SJSA1 (cell line): ENCODE data around the gene CTNNB1. TPM values are rescaled to one million over a fixed set of nuclear protein-coding genes. Genes with fewer than 3 reads are reported as not detected.

ENCODE experiments used
- DNase-seq, 2 experiments: peaks; one replicate each; pipeline ENCODE4 v3.0.0-alpha.2; 2015 to 2020; ENCODE audit warnings: low spot score in 2 of 2, low read depth in 1 of 2
- H3K27ac ChIP-seq: fragments of 250-450 bp; sonication (Bioruptor Pico); 2 replicates; pipeline ENCODE4 v1.5.1; 2020; ENCODE audit warnings: mild to moderate bottlenecking, moderate library complexity
- H3K27me3 ChIP-seq: fragments of 250-450 bp; sonication (Bioruptor Pico); replicated peaks from 2 replicates; pipeline ENCODE4 v1.5.1; 2020; ENCODE audit warnings: mild to moderate bottlenecking, moderate library complexity
- H3K36me3 ChIP-seq: fragments of 250-450 bp; sonication (Bioruptor Pico); 2 replicates; pipeline ENCODE4 v1.5.1; 2020; ENCODE audit warnings: mild to moderate bottlenecking
- H3K4me1 ChIP-seq: fragments of 250-450 bp; sonication (Bioruptor Pico); replicated peaks from 2 replicates; pipeline ENCODE4 v1.6.1; 2021; ENCODE audit warnings: mild to moderate bottlenecking
- H3K4me3 ChIP-seq: fragments of 250-450 bp; sonication (Bioruptor Pico); 2 replicates; pipeline ENCODE4 v1.5.1; 2020; ENCODE audit warnings: mild to moderate bottlenecking
- H3K9me3 ChIP-seq: fragments of 250-450 bp; sonication (Bioruptor Pico); replicated peaks from 2 replicates; pipeline ENCODE4 v1.5.1; 2020; ENCODE audit warnings: mild to moderate bottlenecking
- total RNA-seq: library from RNA; depleted of rRNA; stranded (reverse); fragments of >200 nt; shearing (Covaris generic); gene quantifications from 2 replicates; pipeline ENCODE4 v1.2.3, GENCODE V29; 2014

The CTNNB1 gene
- total RNA-seq, 1 experiment from 2014 or later = 574 TPM

DNA sequence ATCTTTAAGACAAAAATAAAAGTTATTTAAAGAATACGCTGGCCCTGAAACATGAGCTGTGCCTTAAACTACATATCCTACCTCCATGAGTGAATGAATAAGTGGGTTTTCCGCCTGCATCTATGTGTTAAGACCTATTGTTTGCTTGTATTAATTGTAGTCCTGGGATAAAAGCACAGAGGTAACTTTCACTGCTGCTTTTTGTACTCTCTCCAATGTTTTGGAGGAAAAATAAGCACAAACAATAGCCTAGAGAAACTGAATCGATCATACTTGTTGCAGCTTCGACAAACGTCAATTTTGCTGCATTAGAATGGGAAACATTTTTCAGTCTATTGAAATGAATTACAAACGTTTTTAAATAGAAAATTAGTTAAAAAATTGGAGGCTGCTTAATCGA, 1.3 kb upstream of the CTNNB1 start:
- no peak overlapping the region for H3K27ac ChIP-seq
- H3K9me3 ChIP-seq = no peaks in the 10 kb centered on the region
- peaks cover 3% of the 10 kb centered on the region; the same call in 1 of the 2 replicates for H3K27me3 ChIP-seq
- H3K4me3 ChIP-seq = no peak overlapping the region
- peaks cover 27% of the 10 kb centered on the region for H3K4me1 ChIP-seq
- DNase-seq = no peak
- H3K36me3 ChIP-seq = peaks cover 13% of the 10 kb centered on the region

- peaks cover 27% of the 10 kb centered on the region for H3K4me1 ChIP-seq
- no peak for DNase-seq
- no peaks in the 10 kb centered on the region for H3K9me3 ChIP-seq
- H3K36me3 ChIP-seq = peaks cover 13% of the 10 kb centered on the region
- H3K27me3 ChIP-seq = peaks cover 3% of the 10 kb centered on the region; the same call in 1 of the 2 replicates
- peak overlapping the region; percentile 95 for H3K4me3 ChIP-seq
- H3K27ac ChIP-seq = peak overlapping the region; percentile 95
Observed at GRCh38 chr3:41198526-41198925, 779 bp upstream of the CTNNB1 start.

GRCh38 chr3:41199866-41200668, 762 bp downstream of the CTNNB1 start:
- peaks cover 13% of the 10 kb centered on the region for H3K36me3 ChIP-seq
- DNase-seq = peak; percentile 39 to 41
- peaks cover 27% of the 10 kb centered on the region for H3K4me1 ChIP-seq
- H3K27ac ChIP-seq = peak overlapping the region; percentile 95
- H3K9me3 ChIP-seq = no peaks in the 10 kb centered on the region
- 0 out of 2 replicates have a peak, but pooled peaks cover 2% of the 10 kb centered on the region for H3K27me3 ChIP-seq
- peak overlapping the region; percentile 95 for H3K4me3 ChIP-seq

DNA sequence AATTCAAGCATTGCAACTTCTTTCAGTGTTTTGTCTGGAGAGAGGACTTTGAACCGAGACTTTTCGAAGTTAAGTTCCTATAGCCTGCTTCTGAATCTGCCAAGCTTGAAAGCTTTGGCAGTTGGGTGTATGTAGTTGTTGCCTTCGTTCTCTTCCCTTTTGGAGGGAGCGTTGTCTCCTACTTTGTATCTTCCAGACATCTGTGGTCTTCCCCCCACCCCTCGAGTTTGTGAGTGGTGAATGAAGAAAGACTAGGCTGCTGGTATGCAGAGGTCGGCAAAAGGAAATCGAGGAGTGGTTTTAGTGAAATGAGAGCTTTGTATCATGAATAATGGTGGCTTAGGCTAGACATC, 1.3 kb downstream of the CTNNB1 start:
- Histone ChIP-seq H3K36me3 (peaks cover 13% of the 10 kb centered on the region), H3K9me3 (no peaks in the 10 kb centered on the region), H3K27ac (peak overlapping the region; percentile 15; the same call in 1 of the 2 replicates), H3K27me3 (no peaks in the 10 kb centered on the region), H3K4me1 (peaks cover 27% of the 10 kb centered on the region), H3K4me3 (peak overlapping the region; percentile 95)
- peak in 1 of 2 experiments; percentile 46 for DNase-seq

- Histone ChIP-seq H3K4me1 (peaks cover 27% of the 10 kb centered on the region), H3K36me3 (peaks cover 19% of the 10 kb centered on the region), H3K27me3 (no peaks in the 10 kb centered on the region), H3K27ac (no peak overlapping the region), H3K4me3 (peak overlapping the region; percentile 95; the same call in 1 of the 2 replicates), H3K9me3 (no peaks in the 10 kb centered on the region)
- DNase-seq = peak in 1 of 2 experiments; percentile 28
Observed at GRCh38 chr3:41202075-41202833, 2.9 kb downstream of the CTNNB1 start.

- H3K36me3 ChIP-seq = peaks cover 22% of the 10 kb centered on the region
- H3K27ac ChIP-seq = no peak overlapping the region
- DNase-seq = peak; percentile 43 to 51
- H3K9me3 ChIP-seq = no peaks in the 10 kb centered on the region
- H3K27me3 ChIP-seq = no peaks in the 10 kb centered on the region
- no peak overlapping the region for H3K4me3 ChIP-seq
- peaks cover 27% of the 10 kb centered on the region for H3K4me1 ChIP-seq
Observed at GRCh38 chr3:41202834-41203345, 3.6 kb downstream of the CTNNB1 start.

- H3K27me3 ChIP-seq = no peaks in the 10 kb centered on the region
- peaks cover 25% of the 10 kb centered on the region for H3K36me3 ChIP-seq
- DNase-seq = no peak
- peaks cover 20% of the 10 kb centered on the region for H3K4me1 ChIP-seq
- no peaks in the 10 kb centered on the region; the same call in 1 of the 2 replicates for H3K9me3 ChIP-seq
- no peak overlapping the region for H3K27ac ChIP-seq
- no peak overlapping the region for H3K4me3 ChIP-seq
Observed at GRCh38 chr3:41204369-41204768, 5.1 kb downstream of the CTNNB1 start.

- Histone ChIP-seq H3K9me3 (no peaks in the 10 kb centered on the region; the same call in 1 of the 2 replicates), H3K27me3 (no peaks in the 10 kb centered on the region), H3K27ac (no peak overlapping the region), H3K4me1 (peaks cover 20% of the 10 kb centered on the region), H3K4me3 (no peak overlapping the region), H3K36me3 (peaks cover 25% of the 10 kb centered on the region)
- no peak for DNase-seq
Observed at GRCh38 chr3:41205591-41205990, 6.3 kb downstream of the CTNNB1 start.

GRCh38 chr3:41207355-41207754, 8.1 kb downstream of the CTNNB1 start:
- Histone ChIP-seq H3K4me3 (no peak overlapping the region), H3K27me3 (no peaks in the 10 kb centered on the region), H3K27ac (no peak overlapping the region), H3K4me1 (peaks cover 5% of the 10 kb centered on the region), H3K9me3 (no peaks in the 10 kb centered on the region; the same call in 1 of the 2 replicates), H3K36me3 (peaks cover 29% of the 10 kb centered on the region)
- no peak for DNase-seq

GRCh38 chr3:41208507-41209220, 9.4 kb downstream of the CTNNB1 start:
- H3K4me3 ChIP-seq = no peak overlapping the region
- peaks cover 29% of the 10 kb centered on the region for H3K36me3 ChIP-seq
- no peaks in the 10 kb centered on the region for H3K4me1 ChIP-seq
- H3K27me3 ChIP-seq = no peaks in the 10 kb centered on the region
- no peak for DNase-seq
- H3K9me3 ChIP-seq = no peaks in the 10 kb centered on the region; the same call in 1 of the 2 replicates
- no peak overlapping the region for H3K27ac ChIP-seq

DNA sequence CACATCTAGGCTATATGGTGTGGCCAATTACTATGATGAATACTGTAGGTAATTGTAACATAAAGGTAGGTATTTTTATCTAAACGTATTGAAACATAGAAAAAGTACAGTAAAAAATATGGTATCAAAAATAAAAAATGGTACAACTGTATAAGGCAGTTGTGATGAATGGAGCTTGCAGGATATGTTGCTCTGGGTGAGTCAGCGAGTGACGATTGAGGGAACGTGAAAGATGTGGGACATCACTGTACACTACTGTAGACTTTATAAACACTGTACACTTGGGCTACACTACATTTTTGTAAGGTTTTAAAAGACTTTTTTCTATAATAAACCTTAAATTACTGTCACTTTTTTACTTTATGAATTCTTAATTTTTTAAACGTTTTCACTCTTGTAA, 10.3 kb downstream of the CTNNB1 start:
- Histone ChIP-seq H3K27me3 (no peaks in the 10 kb centered on the region), H3K9me3 (no peaks in the 10 kb centered on the region; the same call in 1 of the 2 replicates), H3K36me3 (peaks cover 29% of the 10 kb centered on the region), H3K4me1 (no peaks in the 10 kb centered on the region), H3K27ac (no peak overlapping the region), H3K4me3 (no peak overlapping the region)
- no peak for DNase-seq

- Histone ChIP-seq H3K4me3 (no peak overlapping the region), H3K36me3 (peaks cover 27% of the 10 kb centered on the region), H3K9me3 (no peaks in the 10 kb centered on the region; the same call in 1 of the 2 replicates), H3K27ac (no peak overlapping the region), H3K4me1 (no peaks in the 10 kb centered on the region), H3K27me3 (no peaks in the 10 kb centered on the region)
- DNase-seq = no peak
Observed at GRCh38 chr3:41210966-41211365, 11.7 kb downstream of the CTNNB1 start.

GRCh38 chr3:41212088-41212487, 12.8 kb downstream of the CTNNB1 start:
- Histone ChIP-seq H3K27ac (no peak overlapping the region), H3K4me3 (no peak overlapping the region), H3K9me3 (no peaks in the 10 kb centered on the region; the same call in 1 of the 2 replicates), H3K36me3 (peaks cover 22% of the 10 kb centered on the region), H3K4me1 (peaks cover 8% of the 10 kb centered on the region), H3K27me3 (no peaks in the 10 kb centered on the region)
- no peak for DNase-seq
